Stimulated activated CD8-positive, alpha-beta memory T cell treated with anti-CD3 and anti-CD28 coated beads, Interleukin-15, amount 100 ng/mL, for 24 hours (primary cell): ENCODE results near the gene CBARP.
A peak's percentile ranks its signal among the peaks of the same experiment; 100 is the strongest.

Experiments used
- DNase-seq: peaks from one replicate; pipeline ENCODE4 v3.0.0-alpha.2; 2020; ENCODE audit warnings: low read depth

The CBARP gene

DNA sequence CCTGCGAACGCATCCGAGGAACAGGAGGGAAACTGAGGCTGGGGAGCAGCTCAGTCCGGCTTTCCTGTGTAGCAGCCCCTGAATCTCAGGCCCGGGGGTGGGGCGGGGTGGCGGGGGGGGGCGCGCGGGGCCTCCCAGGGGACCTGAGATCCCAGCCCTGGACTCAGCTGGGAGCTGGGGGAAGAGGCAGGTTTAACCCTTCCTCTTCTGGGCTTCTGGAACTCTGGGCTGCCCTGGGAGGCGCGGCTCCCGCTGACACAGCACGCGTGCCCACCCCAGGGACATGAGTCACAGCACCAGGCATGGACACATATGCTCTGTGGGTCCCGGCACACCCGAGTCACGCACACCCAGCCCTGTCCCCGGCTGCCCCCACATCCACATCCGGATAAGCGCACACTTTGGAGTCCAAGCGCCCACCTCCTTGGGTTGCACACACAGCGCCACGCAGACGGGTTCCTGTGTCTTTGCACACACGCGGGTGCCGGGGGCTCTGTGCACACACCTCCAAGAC is 27.9 kb upstream of the CBARP start:
- no peak for DNase-seq

DNA sequence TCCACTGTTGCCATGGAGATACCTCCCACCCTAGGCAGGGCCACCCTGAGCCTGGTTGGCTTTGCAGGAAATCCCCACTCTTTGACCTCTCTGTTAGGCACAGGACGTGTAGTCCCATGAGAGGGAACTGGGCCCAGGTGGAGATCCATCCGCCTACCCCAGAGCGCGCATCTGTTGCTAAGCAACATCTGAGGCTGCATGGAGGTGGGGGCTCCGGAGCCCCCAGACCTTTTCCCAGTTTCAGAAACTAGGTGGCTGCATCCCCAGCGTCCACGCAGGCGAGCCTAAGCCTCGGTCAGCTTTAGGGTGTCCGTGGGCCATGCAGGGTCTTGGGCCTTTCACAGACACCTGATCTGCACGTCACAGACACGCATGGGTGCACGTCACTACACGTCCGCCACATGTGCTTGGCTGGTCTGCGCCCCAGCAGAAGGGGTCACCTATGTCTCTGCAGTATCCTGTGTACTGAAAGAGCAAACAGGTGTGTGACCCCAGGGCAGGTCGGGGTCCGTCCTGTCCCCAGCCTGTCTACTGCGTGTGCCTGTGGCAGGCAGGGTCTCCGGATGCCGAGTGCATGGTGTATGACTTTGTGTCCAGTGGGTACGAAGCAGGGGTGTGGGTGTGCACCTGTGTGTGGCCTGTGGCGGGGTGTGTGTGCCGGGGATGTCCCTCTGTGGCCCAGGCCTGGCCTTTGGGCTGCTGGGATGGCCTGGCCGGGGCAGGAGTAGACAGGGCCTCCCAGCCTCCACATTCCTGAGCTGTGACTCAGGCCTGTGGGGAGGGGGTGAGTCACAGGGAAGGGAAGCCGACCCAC is 27.2 kb upstream of the CBARP start:
- DNase-seq = no peak

DNA sequence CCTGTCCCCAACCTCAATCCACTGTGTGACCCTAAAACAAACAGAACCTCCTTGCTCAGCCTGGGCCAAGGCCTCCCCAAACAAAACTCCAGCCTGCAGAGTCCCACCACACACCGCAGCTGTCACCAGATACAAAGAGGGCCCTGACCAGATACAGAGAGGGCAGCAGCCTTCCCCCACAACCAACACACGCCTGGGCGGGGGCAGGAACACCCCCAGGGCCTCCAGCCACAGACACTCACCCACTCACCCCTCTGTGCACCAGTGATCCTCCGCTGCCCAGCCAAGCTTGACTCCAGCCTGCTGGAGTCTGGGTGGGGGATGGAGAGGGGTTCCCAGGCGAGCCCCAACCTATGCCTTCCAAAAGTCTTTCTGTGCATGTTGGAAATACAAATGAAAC is 25.4 kb upstream of the CBARP start:
- DNase-seq = no peak

DNA sequence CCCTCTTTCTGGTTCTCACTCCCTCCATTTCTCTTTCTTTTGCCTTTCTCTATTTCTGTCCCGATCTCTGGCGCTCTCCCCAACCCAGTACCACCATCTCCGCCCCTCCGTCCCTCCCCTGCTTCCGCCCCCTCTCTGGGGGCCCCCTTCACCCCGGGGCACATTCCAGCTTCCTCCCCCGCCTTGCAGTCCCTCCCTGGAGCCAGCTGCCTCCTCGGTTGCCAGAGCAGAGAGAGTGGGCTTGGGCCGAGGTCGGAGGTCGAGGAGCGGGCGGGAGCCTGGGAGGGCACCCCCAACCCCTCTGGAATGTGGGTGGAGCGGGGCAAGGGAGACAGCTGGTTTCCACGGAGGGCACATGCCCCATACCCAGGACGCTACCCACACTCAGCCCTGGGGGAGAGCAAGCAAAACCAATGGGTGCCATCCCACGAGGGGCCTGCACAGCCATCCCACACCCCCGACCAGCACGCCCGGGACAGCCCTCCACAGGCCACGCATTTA is 24.9 kb upstream of the CBARP start:
- DNase-seq = no peak

DNA sequence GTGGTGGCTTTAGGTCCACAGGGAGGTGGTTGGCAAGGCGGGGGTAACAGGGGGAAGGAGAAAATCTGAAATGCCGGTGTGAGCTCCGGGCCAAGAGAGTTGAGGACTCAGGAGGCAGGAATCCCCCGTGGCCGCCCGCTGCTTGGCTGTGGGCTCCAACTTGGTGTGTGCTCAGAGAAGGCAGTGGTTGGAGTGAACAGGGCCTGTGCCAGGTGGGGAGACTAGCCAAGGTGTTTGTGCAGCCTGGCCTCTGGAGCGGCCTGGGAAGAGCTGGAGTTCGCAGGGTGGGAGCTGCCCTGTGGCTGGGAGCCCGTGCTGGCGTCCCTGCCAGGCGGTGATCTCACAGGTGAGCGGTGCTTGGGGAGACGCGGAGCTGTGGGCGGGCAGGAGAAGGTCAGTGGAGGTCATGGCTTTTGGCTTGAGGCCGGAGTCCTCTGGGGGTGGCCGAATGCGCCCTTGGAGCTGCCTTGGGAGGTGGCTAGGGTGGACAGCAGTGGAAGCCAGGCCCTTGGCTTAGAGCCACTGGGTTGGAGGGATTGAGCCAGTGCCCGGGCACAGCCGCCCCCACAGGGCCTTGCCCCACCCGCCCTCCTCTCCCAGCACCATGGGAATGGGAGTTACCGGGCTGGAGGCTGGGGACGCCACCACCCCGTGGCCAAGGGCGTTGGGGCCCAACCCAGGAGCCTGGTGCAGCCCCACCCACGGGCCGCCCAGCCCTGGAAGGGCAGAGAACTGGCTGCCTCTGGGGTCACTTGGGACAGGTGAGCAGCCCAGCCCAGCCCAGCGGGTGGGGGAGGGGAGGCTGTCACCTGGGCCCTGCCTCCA is 24.2 kb upstream of the CBARP start:
- DNase-seq = no peak

DNA sequence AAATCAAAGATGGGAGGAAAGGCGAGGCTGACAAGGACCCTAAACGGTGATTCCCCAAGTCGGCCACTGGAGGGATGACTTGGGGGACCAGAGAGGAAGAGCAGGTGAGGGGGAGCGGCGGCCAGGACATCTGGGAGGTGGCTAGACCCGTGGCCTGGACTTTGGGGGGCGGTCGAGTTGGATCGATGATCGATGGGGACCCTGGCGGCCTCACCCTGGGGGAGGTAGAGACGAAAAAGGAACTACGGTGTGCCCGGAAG is 23.7 kb upstream of the CBARP start:
- DNase-seq = no peak

DNA sequence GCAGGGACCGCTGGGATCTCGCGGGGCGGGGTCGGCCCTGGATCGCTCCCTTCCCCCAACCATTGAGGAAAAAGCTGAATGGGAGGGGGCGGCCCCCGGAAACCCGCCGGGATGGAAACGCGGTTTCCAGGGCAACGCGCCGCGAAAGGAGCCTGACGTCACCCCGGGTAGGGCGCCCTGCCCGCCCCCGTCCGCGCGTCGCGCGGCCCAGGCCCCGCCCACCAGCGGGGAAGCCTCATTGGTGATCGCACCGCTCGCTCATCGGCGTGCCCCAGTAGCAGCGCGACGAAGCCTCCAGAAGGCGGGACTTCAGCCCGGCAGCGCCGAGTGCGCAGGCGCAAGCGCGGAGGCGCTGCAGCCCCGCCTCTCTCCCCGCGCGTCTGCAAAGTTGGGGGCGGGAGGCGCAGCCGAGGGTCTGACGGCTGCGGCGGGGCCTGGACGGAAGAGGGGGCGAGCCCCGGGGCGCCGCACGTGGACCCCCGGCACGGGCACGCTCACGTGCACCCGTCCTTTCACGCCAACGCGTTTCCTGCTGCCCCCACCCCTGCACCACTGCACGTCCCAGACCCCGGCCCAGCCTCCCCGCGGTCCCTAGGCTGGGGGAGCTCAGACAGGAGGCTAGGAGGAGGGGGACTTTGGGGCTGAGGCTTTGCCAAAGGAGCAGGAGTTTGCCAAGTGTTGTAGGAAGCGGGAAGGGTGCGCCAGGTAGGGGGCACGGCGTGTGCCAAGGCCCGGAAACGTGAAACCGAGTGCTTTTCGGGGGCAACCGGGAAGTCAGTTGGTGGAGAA is 23.1 kb upstream of the CBARP start:
- DNase-seq = peak; percentile 90

DNA sequence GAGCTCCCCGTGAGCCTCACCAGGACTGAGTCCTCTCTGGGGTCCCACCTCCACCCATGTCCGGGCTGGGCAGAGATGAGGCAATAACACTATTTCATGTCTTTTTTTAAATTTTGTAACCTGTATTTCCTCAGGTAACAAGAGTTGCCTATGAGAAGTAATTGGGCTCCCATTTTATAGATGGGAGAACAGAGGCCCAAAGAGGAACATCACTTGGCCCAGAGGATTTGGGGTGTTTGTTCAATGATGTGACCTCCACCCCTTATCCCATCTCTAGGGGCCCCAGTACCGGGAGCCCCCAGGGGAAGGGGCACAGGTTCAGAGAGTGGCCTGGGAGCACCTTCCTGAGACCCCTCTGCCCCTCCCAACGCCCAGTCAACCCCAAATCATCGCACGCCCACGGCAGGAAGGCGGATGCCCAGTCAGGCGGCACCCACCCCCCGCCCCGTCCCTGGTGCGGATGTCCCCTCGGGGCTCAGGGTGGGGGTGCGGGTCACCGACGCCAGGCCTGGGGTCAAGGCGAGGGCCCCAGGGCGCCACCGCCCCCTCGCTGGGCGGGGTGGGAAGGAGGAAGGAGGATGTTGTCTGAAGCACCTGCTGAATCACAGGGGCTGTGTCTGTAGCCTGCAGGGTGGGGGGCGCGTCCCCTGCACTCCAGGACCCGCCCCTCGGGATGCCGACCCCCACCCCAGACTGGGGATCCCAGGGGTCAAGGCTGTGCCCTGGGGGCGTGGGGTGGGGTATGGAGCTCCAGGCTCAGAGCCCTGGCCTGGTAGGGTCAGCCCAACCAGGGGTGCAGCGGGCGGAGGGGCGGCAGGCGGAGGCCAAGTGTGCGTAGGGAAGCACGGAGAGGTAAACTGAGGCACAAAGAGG is 22.3 kb upstream of the CBARP start:
- DNase-seq = no peak

DNA sequence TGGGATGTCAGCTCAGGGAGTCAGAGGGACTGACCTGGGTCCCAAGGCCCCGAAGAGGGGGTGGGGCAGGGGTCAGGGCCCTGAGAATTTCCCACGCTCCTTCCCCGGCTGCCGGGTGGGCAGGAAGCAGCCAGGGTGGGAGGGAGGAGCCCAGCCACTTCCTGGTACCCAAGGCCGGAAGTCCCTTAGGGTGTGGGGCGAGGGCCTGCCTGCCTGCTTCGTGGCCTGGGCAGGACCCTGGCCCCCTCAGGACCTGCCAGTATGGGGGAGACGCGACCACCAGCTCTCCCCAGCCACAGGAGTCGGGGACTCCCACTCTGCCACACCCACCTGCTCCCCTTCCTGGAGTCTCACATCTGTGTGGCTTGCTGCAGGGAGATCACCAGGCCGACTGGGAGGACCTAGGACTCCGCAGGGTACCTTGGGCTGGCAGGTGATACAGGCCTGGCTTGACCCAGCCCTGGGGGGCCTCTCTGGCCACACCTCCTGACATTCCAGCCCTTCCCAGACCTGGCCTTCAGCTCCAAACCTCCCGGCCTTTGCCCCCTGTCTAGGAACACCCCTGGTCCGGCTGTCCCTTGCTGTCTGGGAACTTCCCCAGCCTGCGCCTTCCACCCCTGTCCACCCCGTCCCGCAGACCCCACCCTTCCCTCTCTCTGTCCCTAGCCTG is 21.5 kb upstream of the CBARP start:
- DNase-seq = no peak

DNA sequence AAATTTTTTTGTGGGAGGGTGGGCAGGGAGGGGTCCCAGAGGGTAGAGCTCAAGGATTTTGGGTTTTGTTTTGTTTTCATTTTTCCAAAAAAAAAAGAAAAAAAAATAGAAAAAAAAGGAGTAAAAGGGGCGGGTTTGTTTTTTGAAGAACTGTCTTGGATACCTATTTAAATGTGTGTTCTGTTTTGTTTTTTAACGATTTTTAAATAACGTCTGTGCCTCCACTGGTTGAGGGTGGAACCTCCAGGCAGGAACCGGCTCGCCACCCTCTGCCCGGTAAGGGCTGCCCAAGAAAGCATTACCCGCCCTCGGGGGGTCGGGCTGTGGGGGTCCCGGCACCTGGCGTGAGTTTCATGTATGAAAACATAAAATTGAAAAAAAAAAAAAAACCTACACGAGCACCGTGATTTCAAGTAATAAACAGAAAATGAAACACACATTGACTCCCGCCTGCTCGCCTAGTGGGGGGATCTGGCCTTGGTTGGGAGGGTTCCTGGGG is 21.0 kb upstream of the CBARP start:
- no peak for DNase-seq

DNA sequence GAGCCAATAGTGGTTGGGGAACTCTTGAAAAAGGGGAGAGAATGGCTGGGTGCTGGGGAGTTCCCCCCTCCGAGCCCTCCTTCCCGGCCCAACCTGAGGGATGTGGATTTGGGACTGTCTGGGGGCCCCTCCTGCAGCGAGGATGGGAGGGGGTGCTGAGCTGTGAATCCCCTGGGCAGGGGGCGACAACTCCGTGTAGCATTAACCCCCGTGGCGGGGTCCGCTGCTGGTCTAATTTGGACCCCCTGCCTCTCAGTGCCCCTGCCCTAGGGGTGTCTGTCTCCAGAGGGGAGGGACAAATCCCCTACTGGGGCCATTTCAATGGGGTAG is 20.3 kb upstream of the CBARP start:
- DNase-seq = no peak

DNA sequence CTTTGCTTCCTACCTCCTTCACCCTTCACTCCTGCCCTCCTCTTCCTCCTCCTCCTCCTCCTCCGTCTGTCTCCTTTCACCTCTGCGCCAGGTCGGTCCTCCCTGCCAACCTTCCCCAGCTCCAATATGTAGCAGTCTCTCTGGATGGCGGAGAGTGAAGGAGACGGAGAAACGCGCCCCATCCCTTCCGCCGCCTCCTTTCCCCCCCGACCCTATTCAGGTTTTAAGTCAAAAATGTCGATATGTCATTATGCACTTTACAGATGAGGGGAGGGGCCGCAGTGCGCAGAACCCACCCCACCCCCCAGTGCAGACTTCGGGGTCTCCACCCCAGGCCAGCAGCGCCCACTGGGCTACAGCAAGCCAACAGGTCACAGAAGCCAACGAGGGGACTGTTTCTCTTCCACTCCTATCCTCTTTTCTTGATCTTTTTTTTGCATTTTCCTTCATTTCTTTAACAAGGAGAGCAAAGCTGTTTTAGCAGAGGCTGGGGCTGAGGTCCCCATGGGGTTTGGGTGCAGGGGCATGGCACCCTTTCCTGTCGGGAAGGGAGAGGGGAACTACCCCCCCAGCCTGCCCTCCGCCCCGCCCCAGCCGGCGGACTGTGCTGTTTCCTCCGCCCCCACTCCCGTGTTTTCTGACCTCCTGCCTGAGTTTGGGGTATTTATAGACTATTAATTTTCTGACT is 19.8 kb upstream of the CBARP start:
- no peak for DNase-seq

DNA sequence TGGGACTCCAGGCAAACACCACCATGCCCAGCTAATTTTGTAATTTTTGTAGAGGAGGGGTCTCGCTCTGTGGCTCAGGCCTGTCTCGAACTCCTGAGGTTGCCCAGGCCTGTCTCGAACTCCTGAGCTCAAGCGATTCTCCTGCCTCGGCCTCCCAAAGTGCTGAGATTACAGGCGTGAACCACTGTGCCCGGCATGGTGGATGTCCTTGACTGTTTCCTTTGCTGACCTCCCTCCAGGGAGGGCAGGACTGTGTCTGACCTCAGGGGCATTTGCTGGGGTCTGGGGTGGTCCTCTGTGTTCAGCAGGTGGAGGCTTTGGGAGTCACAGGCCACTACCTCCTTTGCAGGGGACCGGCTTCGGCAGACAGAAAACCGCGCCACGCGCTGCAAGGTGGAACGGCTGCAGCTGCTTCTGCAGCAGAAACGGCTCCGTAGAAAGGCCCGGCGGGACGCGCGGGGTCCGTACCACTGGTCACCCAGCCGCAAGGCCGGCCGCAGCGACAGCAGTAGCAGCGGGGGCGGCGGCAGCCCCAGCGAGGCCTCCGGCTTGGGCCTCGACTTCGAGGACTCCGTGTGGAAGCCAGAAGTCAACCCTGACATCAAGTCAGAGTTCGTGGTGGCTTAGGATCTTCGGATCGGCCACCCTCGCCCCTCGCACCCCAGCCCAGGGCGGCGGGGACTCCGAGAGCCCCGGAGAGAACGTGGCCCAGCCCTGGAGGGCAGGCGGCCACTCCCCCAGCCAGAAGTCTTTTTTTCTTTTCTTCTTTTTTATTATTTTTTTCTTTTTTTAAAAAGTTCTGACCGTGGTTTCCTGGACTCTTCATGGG is 19.1 kb upstream of the CBARP start:
- no peak for DNase-seq

DNA sequence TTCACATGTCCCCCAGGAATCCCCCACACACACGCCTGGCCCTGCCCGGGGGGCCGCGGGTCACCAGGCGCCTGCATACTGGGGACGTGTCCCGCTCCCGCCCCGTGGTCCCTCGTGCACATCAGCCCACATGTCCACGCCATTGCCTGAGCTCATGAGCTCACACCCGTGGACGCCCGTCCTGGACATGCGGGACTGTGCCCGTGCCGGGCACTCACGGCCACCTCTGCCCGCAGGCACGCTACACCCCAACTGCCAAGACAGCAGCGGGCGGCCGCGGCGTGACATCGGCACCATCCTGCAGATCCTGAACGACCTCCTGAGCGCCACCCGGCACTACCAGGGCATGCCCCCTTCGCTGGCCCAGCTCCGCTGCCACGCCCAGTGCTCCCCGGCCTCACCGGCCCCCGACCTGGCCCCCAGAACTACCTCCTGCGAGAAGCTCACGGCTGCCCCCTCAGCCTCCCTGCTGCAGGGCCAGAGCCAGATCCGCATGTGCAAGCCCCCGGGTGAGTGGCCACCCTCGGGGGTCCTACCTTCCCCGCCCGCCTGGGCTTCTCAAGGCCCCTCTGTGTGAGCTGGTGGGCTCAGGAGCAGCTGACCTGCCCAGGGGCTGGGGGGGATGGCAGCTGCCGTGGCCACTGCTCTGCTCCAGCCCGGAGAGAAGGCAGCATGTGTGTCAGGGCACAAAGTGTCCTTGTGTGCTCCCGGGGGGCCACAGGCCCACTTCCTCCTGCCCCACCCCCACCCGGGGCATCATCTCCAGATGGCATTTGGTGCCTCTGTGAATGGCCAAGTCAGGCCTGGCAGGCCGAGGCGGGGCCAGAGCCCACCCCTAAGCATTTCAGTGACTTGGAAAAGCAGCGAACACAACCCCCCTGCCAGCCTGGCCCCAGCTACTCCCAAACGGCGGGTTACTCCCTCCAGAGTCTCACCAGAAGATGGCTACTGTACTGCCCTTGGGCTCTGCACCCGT is 17.7 kb upstream of the CBARP start:
- DNase-seq = no peak

DNA sequence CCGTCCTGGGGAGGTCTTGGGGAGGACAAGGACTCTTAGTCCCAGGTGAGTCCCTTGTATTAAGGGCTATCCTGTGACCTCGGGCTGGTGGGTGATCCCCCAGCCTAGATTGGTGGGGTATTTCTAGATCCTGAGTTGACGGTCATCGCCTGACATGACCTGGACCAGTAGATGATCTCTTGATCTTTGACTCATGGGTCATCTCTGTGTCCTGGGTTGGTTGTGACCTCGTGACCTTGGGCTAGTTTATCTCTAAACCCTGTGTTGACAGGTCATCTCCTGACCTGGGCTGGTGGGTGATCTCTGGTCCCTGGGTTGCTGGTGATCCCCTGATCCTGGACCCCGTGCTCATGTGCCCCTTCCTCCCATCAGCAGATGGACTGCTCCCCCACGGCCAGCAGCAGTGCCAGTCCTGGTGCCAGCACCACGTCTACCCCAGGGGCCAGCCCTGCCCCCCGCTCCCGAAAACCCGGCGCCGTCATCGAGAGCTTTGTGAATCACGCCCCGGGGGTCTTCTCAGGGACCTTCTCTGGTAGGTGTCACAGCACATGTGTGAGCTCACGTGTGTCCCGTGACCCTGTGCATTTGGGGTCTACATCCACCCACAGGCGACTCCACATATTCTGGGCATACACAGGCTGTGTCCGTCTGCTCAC is 16.9 kb upstream of the CBARP start:
- DNase-seq = no peak

DNA sequence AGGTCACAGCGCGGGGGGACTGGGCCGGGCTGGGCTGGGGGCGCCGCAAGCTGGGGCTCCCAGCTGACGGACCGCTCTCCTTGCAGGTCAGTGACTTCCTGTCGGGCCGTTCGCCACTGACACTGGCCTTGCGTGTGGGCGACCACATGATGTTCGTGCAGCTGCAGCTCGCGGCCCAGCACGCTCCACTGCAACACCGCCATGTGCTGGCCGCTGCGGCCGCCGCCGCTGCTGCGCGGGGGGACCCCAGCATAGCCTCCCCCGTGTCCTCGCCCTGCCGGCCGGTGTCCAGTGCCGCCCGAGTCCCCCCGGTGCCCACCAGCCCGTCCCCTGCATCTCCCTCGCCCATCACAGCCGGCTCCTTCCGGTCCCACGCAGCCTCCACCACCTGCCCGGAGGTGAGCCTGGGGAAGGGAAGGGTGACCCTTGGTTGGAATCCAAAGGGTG is 16.3 kb upstream of the CBARP start:
- no peak for DNase-seq

DNA sequence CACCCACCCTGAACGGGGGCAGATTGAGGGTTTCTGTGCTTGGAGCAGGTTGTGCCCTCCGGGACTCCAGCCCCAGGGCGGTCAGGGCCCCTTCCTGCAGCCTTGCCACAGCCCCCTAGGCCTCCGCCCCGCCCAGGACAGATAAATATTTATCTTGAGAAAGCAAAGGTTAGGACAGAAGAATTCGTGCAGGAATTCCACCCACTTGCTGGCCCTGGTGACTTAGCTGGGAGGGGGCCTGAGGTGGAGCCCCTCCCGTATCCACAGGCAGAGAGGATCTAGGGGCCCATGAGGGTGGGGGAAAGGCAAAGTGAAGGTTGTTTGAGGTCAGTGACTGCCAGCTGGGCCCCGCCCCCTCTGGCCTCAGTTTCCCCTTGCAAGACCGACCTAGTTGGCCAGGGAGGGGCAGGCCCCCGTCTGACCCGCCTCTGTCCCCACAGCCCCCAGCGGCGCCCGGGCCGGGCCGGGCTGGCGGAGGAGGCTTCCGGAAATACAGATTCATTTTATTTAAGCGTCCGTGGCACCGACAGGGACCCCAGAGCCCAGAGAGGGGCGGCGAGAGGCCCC is 15.8 kb upstream of the CBARP start:
- no peak for DNase-seq
